Measurements from ENCODE around the gene LIMS1.
"Not testable (repeated sequence)": the region's sequence is repeated elsewhere in the genome, so short reads cannot be mapped to it uniquely, and the experiment has no call there.

Gene LIMS1

GRCh38 chr2:108664089-108664488 is 129.8 kb downstream of the LIMS1 start:
- DNase-seq (ENCODE audit: low spot score), result not testable (repeated sequence)

- DNase-seq (ENCODE audit: low spot score), result not testable (repeated sequence)
These were observed 130.7 kb downstream of the LIMS1 start for GRCh38 chr2:108664979-108665378.

GRCh38 chr2:108665975-108666374 is 131.7 kb downstream of the LIMS1 start:
- DNase-seq (ENCODE audit: low spot score), result not testable (repeated sequence)

DNA sequence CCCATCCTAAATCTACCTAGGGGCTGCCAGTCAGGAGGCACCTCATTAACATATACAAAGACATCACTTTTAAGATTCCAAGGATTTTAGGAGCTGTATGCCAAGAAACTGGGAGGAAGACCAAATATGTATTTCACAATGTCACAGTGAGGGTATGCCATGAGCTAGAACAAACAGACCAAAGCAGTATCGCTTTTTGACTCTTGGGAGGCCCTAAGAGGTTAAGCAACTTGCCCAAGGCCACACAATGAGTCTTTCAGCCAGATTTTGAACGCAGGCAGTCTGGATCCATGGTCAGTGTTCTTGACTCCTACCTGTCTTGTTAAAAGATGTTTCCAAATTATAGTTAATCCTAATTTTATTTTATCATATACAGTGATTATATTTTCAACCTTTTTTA is 132.9 kb downstream of the LIMS1 start:
- not testable (repeated sequence) for DNase-seq (ENCODE audit: low spot score)

GRCh38 chr2:108670282-108670681 is 136.0 kb downstream of the LIMS1 start:
- not testable (repeated sequence) for DNase-seq (ENCODE audit: low spot score)

DNA sequence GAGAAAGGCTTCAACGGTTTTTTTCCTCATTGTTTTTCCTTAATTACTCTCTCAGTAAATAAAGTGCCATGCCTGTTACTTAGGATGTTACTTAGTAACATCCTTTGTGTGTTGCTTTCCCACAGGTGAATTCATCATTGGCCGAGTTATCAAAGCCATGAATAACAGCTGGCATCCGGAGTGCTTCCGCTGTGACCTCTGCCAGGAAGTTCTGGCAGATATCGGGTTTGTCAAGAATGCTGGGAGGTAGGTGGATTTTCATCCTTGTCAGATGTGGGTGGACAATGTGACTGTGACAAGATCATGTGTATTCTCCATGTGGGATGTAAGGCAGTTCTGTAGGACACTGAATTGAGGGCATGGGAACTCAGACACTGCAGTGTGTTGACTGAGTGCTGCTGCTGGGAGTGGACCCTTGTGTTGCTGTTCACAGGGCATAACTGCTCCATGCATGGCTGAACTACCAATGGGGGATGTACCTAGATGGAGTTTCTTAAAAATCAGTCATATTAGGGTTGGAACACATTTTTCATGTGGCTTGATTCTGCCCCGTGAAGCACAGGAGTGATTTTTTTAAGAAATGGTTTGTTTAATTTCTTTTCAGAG is 138.0 kb downstream of the LIMS1 start:
- not testable (repeated sequence) for DNase-seq (ENCODE audit: low spot score)

GRCh38 chr2:108676522-108676921 is 142.3 kb downstream of the LIMS1 start:
- not testable (repeated sequence) for DNase-seq (ENCODE audit: low spot score)

GRCh38 chr2:108677239-108677744 is 143.0 kb downstream of the LIMS1 start:
- not testable (repeated sequence) for DNase-seq (ENCODE audit: low spot score)

DNA sequence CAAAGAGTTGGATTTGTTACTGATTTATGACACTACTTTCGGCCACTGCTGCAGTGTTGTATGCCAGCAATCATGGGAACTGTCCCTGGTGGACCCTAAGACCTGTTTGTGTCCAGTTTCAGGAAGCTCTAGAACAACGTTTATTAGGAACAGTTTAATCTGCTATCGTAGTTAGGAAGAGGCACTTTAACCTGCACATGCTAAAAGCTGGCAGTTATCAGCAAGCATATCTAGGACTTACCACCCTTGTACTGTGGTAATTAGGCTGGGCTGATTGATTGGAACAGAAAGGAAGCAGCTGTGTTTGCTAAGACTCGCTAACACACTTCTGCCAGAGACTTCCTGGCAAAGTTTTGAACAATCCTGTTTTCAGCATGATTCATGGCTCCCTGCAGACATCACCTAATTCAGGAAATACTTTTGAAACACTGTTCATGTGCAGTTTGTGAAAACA is 144.0 kb downstream of the LIMS1 start:
- not testable (repeated sequence) for DNase-seq (ENCODE audit: low spot score)

DNA sequence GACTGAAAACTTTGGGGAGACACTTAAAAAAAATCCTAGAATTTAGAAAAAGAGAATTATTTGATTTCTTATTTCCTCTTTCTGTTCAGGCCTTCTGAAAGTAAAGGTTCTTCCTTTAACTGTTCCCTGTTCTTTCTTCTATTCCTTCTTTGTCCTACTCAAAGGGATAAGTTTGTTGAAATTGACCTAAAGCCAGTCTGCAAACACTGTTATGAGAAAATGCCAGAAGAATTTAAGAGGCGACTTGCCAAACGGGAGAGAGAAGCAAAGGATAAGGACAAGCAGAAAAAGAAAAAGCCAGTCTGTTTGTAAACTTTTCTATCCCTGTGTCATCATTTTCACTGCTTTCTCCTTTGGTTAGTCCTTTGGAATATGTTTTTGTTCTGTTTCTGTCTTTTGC is 146.5 kb downstream of the LIMS1 start:
- not testable (repeated sequence) for DNase-seq (ENCODE audit: low spot score)

DNA sequence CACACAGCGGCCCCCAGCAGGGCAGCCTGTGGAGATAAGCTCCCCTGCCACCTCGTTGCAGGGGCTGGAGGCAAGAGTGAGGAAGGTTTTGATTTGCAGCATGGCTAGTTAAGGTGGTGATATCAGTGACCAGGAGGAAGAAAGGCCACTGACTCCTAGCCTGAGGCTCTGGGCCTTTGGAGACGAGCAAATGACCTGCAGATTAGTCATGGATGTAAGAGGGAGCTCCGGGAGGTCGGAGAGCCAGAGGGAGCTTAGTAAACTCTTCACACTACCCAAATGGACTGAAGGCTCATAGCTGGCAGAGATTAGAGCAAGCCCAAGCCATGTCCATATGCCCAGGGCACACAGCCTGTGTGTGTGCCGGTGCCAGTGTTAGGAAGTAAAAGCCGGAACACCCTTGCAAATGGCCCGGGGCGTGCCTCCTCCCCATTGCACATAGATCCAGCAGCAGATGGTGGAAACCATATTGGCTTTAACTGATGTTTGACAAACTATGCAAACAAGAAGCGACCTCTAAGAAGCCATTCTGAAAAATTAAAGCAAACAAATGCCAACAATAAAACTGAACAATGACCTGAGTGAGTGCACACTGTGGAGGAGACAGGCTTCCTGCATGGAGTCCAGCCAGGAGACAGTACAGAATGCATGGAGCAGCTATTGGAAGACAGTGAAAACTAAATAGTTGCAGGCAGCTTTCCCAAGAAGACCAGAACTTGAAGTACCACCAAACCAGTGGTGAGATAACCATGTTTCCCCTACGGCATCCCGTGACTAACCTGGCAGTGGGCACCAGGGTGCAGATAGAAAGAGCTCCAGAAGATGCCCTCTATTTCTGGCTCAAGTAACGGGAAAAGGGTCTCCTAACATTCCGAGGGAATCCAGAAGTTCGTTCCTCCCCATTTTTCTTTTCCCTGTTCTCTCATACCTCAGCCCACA is 154.8 kb downstream of the LIMS1 start:
- DNase-seq (ENCODE audit: low spot score), result not testable (repeated sequence)

GRCh38 chr2:108690001-108690400 is 155.7 kb downstream of the LIMS1 start:
- peak; percentile 7 for DNase-seq (ENCODE audit: low spot score)

DNA sequence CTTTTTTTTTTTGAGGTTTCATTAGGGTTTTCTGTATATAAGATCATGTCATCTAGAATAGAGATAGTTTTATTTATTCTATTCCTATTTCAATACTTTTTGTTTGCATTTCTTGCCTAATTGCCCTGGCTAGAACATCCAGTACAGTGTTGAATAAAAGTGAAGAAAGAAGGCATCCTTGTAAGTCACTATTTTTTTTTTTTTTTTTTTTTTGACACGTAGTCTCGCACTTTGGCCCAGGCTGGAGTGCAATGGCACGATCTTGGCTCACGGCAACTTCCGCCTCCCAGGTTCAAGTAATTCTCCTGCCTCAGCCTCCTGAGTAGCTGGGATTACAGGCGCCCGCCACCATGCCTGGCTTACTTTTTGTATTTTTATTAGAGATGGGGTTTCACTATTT is 157.2 kb downstream of the LIMS1 start:
- no peak for DNase-seq (ENCODE audit: low spot score)

GRCh38 chr2:108701208-108701607 is 166.9 kb downstream of the LIMS1 start:
- no peak for DNase-seq (ENCODE audit: low spot score)

GRCh38 chr2:108701806-108702205 is 167.5 kb downstream of the LIMS1 start:
- DNase-seq (ENCODE audit: low spot score), result no peak

GRCh38 chr2:108704871-108705270 is 170.6 kb downstream of the LIMS1 start:
- DNase-seq (ENCODE audit: low spot score), result no peak

- DNase-seq (ENCODE audit: low spot score), result no peak
These were observed 173.0 kb downstream of the LIMS1 start for GRCh38 chr2:108707300-108707699.

DNA sequence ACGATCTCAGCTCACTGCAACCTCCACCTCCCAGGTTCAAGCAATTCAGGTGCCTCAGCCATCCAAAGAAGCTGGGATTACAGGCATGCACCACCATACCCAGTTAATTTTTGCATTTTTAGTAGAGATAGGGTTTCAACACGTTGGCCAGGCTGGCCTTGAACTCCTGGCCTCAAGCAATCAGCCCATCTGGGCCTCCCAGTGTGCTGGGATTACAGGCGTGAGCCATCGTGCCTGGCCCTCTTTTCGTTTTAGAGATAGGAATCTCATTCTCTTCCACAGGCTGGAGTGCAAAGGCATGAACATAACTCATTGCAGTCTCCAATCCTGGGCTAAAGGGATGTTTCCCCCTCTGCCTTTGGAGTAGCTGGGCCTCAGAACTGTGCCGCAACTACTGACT is 182.7 kb downstream of the LIMS1 start:
- not testable (repeated sequence) for DNase-seq (ENCODE audit: low spot score)

GRCh38 chr2:108719149-108720044 is 185.1 kb downstream of the LIMS1 start, which contains the start of gene RANBP2:
Gene RANBP2, plus strand, starts transcription at chr2:108719482. Its CDS starts 125 bp downstream, at chr2:108719607.
- peak; percentile 96 for DNase-seq (ENCODE audit: low spot score)

DNA sequence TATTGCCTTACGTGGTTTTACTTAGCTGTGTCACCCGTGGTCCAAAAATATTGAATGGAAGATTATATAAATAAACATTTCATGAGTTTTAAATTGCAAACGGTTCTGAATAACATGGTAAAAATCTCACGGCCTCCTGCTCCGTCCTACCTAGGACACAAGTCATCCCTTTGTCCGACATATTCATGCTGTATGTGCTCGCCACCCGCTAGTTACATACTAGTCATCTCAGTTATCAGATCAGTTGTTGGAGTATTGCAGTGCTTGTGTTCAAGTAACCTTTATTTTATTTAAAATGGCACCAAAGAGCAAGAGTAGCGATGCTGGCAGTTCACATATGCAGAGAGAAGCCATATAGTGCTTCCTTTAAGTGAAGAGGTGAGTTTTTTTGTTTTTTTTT is 191.8 kb downstream of the LIMS1 start:
- DNase-seq (ENCODE audit: low spot score), result not testable (repeated sequence)

- DNase-seq (ENCODE audit: low spot score), result not testable (repeated sequence)
These were observed 200.4 kb downstream of the LIMS1 start for GRCh38 chr2:108734656-108735055.
